ENCODE data around the gene SEMA5A.

Gene SEMA5A

GRCh38 chr5:9212605-9213004, 333.3 kb downstream of the SEMA5A start:
- Histone ChIP-seq H4K8ac (ENCODE audit: low read length) (no peak overlapping the region), H3K4me2 (ENCODE audit: low read length, poor library complexity, severe bottlenecking) (no peak overlapping the region), H3K23ac (ENCODE audit: low read length in 2 of 2) (no peak overlapping the region), H3K27me3 (ENCODE audit: control insufficient read depth in 1 of 2, insufficient read depth in 1 of 2, low read length in 2 of 2) (no peaks in the 10 kb centered on the region), H3K9ac (ENCODE audit: low read length) (no peak overlapping the region), H3K27ac (ENCODE audit: low read length, poor library complexity, severe bottlenecking) (no peak overlapping the region), H3K79me1 (replicated peaks; ENCODE audit: low read length, poor library complexity, severe bottlenecking) (peaks cover 9% of the 10 kb centered on the region), H2BK12ac (ENCODE audit: low read length in 2 of 2) (no peak overlapping the region), H3K4me3 (ENCODE audit: insufficient read depth in 1 of 2, low read depth in 1 of 2, low read length in 2 of 2) (no peak overlapping the region), H3K4me1 (ENCODE audit: control insufficient read depth, insufficient read depth, low read depth, low read length) (peaks cover 3% of the 10 kb centered on the region), H2BK120ac (ENCODE audit: low read depth, low read length) (no peak overlapping the region), H2AK5ac (ENCODE audit: low read length, severe bottlenecking) (no peak overlapping the region), H2BK5ac (ENCODE audit: low read depth, low read length, poor library complexity, severe bottlenecking) (no peak overlapping the region), H2BK15ac (ENCODE audit: low read depth, poor library complexity, severe bottlenecking) (no peak overlapping the region), H3K4ac (ENCODE audit: low read depth in 1 of 2, low read length in 2 of 2) (no peak overlapping the region), H3K9me3 (ENCODE audit: control insufficient read depth, low read length) (peaks cover 12% of the 10 kb centered on the region), H4K91ac (ENCODE audit: low read length) (no peak overlapping the region), H3K18ac (ENCODE audit: low read depth in 1 of 2, low read length in 2 of 2) (no peak overlapping the region), H3K36me3 (ENCODE audit: control insufficient read depth in 1 of 2, insufficient read depth in 2 of 2, low read depth in 1 of 2, low read length in 2 of 2) (peaks cover 0 to 7% of the 10 kb centered on the region in 2 experiments), H2AFZ (ENCODE audit: low read depth, low read length) (no peak overlapping the region), H3K14ac (ENCODE audit: low read length in 2 of 2) (no peak overlapping the region)
- DNase-seq: no peak
- WGBS: 40% methylated on average over 1 of the region's 1 CpG

- no peak overlapping the region for H3K23ac ChIP-seq (ENCODE audit: low read length in 2 of 2)
- H3K27ac ChIP-seq (ENCODE audit: low read length, poor library complexity, severe bottlenecking): no peak overlapping the region
- no peak overlapping the region for H2BK12ac ChIP-seq (ENCODE audit: low read length in 2 of 2)
- no peak overlapping the region for H3K4me3 ChIP-seq (ENCODE audit: insufficient read depth in 1 of 2, low read depth in 1 of 2, low read length in 2 of 2)
- H3K14ac ChIP-seq (ENCODE audit: low read length in 2 of 2): no peak overlapping the region
- peaks cover 0 to 7% of the 10 kb centered on the region in 2 experiments for H3K36me3 ChIP-seq (ENCODE audit: control insufficient read depth in 1 of 2, insufficient read depth in 2 of 2, low read depth in 1 of 2, low read length in 2 of 2)
- no peak overlapping the region for H3K4me2 ChIP-seq (ENCODE audit: low read length, poor library complexity, severe bottlenecking)
- H4K91ac ChIP-seq (ENCODE audit: low read length): no peak overlapping the region
- no peak overlapping the region for H2BK5ac ChIP-seq (ENCODE audit: low read depth, low read length, poor library complexity, severe bottlenecking)
- H3K9ac ChIP-seq (ENCODE audit: low read length): no peak overlapping the region
- peaks cover 13% of the 10 kb centered on the region for H3K79me1 ChIP-seq (replicated peaks; ENCODE audit: low read length, poor library complexity, severe bottlenecking)
- no peak overlapping the region for H2BK120ac ChIP-seq (ENCODE audit: low read depth, low read length)
- H3K18ac ChIP-seq (ENCODE audit: low read depth in 1 of 2, low read length in 2 of 2): no peak overlapping the region
- no peak overlapping the region for H3K4ac ChIP-seq (ENCODE audit: low read depth in 1 of 2, low read length in 2 of 2)
- no peak overlapping the region for H4K8ac ChIP-seq (ENCODE audit: low read length)
- H2AK5ac ChIP-seq (ENCODE audit: low read length, severe bottlenecking): no peak overlapping the region
- H3K27me3 ChIP-seq (ENCODE audit: control insufficient read depth in 1 of 2, insufficient read depth in 1 of 2, low read length in 2 of 2): no peaks in the 10 kb centered on the region
- H2BK15ac ChIP-seq (ENCODE audit: low read depth, poor library complexity, severe bottlenecking): no peak overlapping the region
- peaks cover 3% of the 10 kb centered on the region for H3K4me1 ChIP-seq (ENCODE audit: control insufficient read depth, insufficient read depth, low read depth, low read length)
- peak; percentile 63 for DNase-seq
- no peak overlapping the region for H2AFZ ChIP-seq (ENCODE audit: low read depth, low read length)
- no peaks in the 10 kb centered on the region for H3K9me3 ChIP-seq (ENCODE audit: control insufficient read depth, low read length)
- WGBS: 44% methylated on average over 2 of the region's 3 CpGs
Measured at GRCh38 chr5:9209846-9210492, 335.9 kb downstream of the SEMA5A start.

- no peaks in the 10 kb centered on the region for H3K9me3 ChIP-seq (ENCODE audit: control insufficient read depth, low read length)
- no peak overlapping the region for H3K4me3 ChIP-seq (ENCODE audit: insufficient read depth in 1 of 2, low read depth in 1 of 2, low read length in 2 of 2)
- no peak overlapping the region for H3K14ac ChIP-seq (ENCODE audit: low read length in 2 of 2)
- H3K79me1 ChIP-seq (replicated peaks; ENCODE audit: low read length, poor library complexity, severe bottlenecking): peaks cover 12% of the 10 kb centered on the region
- peak overlapping the region in 1 of 2 experiments; percentile 56 for H3K18ac ChIP-seq (ENCODE audit: low read depth in 1 of 2, low read length in 2 of 2)
- H3K4me1 ChIP-seq (ENCODE audit: control insufficient read depth, insufficient read depth, low read depth, low read length): peaks cover 3% of the 10 kb centered on the region
- no peak overlapping the region for H2AFZ ChIP-seq (ENCODE audit: low read depth, low read length)
- no peak overlapping the region for H4K8ac ChIP-seq (ENCODE audit: low read length)
- peak; percentile 74 for DNase-seq
- no peak overlapping the region for H3K27ac ChIP-seq (ENCODE audit: low read length, poor library complexity, severe bottlenecking)
- H2BK5ac ChIP-seq (ENCODE audit: low read depth, low read length, poor library complexity, severe bottlenecking): no peak overlapping the region
- peak overlapping the region; percentile 62 for H2BK15ac ChIP-seq (ENCODE audit: low read depth, poor library complexity, severe bottlenecking)
- peak overlapping the region; percentile 63 for H4K91ac ChIP-seq (ENCODE audit: low read length)
- 48% methylated on average over 3 of the region's 5 CpGs for WGBS
- no peak overlapping the region for H3K9ac ChIP-seq (ENCODE audit: low read length)
- H2BK12ac ChIP-seq (ENCODE audit: low read length in 2 of 2): peak overlapping the region; percentile 75 to 81
- peak overlapping the region; percentile 31 for H2AK5ac ChIP-seq (ENCODE audit: low read length, severe bottlenecking)
- no peak overlapping the region for H3K4me2 ChIP-seq (ENCODE audit: low read length, poor library complexity, severe bottlenecking)
- H3K23ac ChIP-seq (ENCODE audit: low read length in 2 of 2): no peak overlapping the region
- H3K36me3 ChIP-seq (ENCODE audit: control insufficient read depth in 1 of 2, insufficient read depth in 2 of 2, low read depth in 1 of 2, low read length in 2 of 2): peaks cover 0 to 2% of the 10 kb centered on the region in 2 experiments
- no peak overlapping the region for H2BK120ac ChIP-seq (ENCODE audit: low read depth, low read length)
- H3K4ac ChIP-seq (ENCODE audit: low read depth in 1 of 2, low read length in 2 of 2): peak overlapping the region in 1 of 2 experiments; percentile 29
- no peaks in the 10 kb centered on the region for H3K27me3 ChIP-seq (ENCODE audit: control insufficient read depth in 1 of 2, insufficient read depth in 1 of 2, low read length in 2 of 2)
Measured at GRCh38 chr5:9207817-9208418, 338.0 kb downstream of the SEMA5A start.

DNA sequence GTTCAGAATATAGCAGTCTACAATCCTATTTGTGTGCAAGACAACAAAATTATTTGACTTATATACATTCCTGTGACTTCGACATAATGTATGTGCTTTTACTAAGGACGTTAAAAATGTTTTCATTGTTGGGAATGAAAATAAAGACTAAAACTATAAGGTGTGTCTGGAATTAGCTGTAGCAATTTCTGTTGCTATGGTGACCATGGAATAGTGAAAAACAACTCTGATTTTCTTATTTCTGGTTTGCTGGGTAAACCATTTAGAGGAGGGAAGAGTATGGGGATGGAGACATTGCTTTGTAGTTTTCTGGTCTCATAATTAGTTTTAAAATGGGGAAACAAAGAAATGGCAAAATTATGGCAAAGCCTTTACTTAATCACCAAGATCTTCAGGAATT, 343.2 kb downstream of the SEMA5A start:
- H3K36me3 ChIP-seq (ENCODE audit: control insufficient read depth in 1 of 2, insufficient read depth in 2 of 2, low read depth in 1 of 2, low read length in 2 of 2): no peaks in the 10 kb centered on the region
- peaks cover 17% of the 10 kb centered on the region for H3K79me1 ChIP-seq (replicated peaks; ENCODE audit: low read length, poor library complexity, severe bottlenecking)
- no peak overlapping the region for H3K4ac ChIP-seq (ENCODE audit: low read depth in 1 of 2, low read length in 2 of 2)
- H4K8ac ChIP-seq (ENCODE audit: low read length): no peak overlapping the region
- H2BK5ac ChIP-seq (ENCODE audit: low read depth, low read length, poor library complexity, severe bottlenecking): no peak overlapping the region
- no peak overlapping the region for H2BK12ac ChIP-seq (ENCODE audit: low read length in 2 of 2)
- H4K91ac ChIP-seq (ENCODE audit: low read length): no peak overlapping the region
- H3K27me3 ChIP-seq (ENCODE audit: control insufficient read depth in 1 of 2, insufficient read depth in 1 of 2, low read length in 2 of 2): no peaks in the 10 kb centered on the region
- no peaks in the 10 kb centered on the region for H3K9me3 ChIP-seq (ENCODE audit: control insufficient read depth, low read length)
- no peaks in the 10 kb centered on the region for H3K4me1 ChIP-seq (ENCODE audit: control insufficient read depth, insufficient read depth, low read depth, low read length)
- H3K4me3 ChIP-seq (ENCODE audit: insufficient read depth in 1 of 2, low read depth in 1 of 2, low read length in 2 of 2): no peak overlapping the region
- H3K4me2 ChIP-seq (ENCODE audit: low read length, poor library complexity, severe bottlenecking): no peak overlapping the region
- H2BK15ac ChIP-seq (ENCODE audit: low read depth, poor library complexity, severe bottlenecking): no peak overlapping the region
- no peak overlapping the region for H2AFZ ChIP-seq (ENCODE audit: low read depth, low read length)
- no peak overlapping the region for H3K27ac ChIP-seq (ENCODE audit: low read length, poor library complexity, severe bottlenecking)
- no peak overlapping the region for H3K23ac ChIP-seq (ENCODE audit: low read length in 2 of 2)
- no peak overlapping the region for H2BK120ac ChIP-seq (ENCODE audit: low read depth, low read length)
- no peak for DNase-seq
- H2AK5ac ChIP-seq (ENCODE audit: low read length, severe bottlenecking): no peak overlapping the region
- H3K14ac ChIP-seq (ENCODE audit: low read length in 2 of 2): no peak overlapping the region
- H3K9ac ChIP-seq (ENCODE audit: low read length): no peak overlapping the region
- WGBS: 90% methylated on average over 2 of the region's 2 CpGs
- H3K18ac ChIP-seq (ENCODE audit: low read depth in 1 of 2, low read length in 2 of 2): no peak overlapping the region

All from mesenchymal stem cell (in vitro differentiated cells and primary cell).